ENCODE data around the gene ABCC6.

Gene ABCC6

DNA sequence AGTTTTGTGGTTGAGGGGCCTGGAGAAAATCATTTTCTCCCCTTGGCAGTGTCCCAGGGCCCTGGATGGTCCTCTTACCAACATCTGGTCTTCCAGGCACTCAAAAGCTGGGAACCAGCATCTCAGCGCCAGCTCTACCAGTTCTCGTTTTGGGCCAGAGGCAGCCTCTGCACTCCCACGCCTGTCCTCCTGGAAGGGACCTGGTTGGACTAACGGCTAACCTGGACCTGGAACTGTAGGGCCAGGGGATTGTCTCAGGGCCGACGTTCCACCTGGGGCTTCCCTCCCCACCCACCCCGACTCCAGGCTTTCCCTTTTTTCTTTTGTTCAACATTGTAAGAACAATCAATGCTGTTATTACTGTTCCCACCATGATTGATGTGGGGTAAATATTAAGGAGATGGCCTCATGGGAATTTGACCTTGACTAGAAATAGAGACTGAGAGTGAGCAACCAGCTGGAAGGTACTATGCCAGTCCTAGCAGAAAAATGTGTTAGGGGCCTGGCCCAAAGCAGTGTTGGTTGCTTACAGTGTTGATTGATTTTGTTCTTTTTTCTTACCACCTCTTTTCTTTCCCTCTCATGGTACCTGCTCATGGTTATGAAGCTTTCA, 81.4 kb downstream of the ABCC6 start:
- DNase-seq (ENCODE audit: low read depth) = no peak

DNA sequence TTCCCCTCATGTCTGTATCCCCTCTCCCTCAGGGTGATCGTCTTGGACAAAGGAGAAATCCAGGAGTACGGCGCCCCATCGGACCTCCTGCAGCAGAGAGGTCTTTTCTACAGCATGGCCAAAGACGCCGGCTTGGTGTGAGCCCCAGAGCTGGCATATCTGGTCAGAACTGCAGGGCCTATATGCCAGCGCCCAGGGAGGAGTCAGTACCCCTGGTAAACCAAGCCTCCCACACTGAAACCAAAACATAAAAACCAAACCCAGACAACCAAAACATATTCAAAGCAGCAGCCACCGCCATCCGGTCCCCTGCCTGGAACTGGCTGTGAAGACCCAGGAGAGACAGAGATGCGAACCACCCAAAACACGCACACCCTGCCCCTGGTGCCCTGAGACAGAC, 82.2 kb downstream of the ABCC6 start:
- no peak for DNase-seq (ENCODE audit: low read depth)

DNA sequence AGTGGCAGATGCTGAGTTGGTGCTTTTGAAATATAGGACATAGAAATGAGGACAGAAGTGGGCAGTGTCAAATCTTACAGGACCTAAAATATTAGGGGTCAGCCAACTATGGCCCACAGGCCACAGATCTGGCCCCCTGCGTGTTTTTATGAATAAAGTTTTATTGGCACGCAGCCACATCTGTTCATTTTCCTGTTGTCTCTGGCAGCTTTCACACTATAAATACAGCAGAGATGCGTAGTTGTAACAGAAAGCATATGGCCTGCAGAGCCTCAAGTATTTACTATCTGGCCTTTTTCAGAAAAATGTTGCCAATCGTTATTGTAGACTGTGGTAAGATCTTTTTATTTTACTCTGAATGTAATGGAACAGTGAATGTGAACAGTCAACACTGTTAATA, 82.8 kb downstream of the ABCC6 start:
- DNase-seq (ENCODE audit: low read depth) = no peak

DNA sequence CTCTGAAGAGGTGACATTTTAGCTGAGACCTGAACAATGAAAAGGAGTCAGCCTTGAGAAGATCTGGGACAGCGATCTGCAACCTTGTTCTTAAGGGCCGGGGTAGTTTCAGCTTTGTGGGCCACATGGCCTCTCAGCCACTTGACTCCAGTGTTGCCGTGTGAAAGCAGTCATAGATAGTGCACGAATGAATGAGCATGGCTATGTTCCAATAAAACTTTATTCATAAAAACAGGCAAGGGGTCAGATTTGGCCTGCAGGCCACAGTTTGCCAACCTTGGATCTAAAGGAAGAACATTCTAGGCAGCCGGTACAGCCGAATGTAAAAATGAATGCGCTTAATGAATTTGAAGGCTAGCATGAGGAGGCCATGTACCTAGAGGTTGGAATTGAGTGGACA, 83.5 kb downstream of the ABCC6 start:
- DNase-seq (ENCODE audit: low read depth) = no peak

DNA sequence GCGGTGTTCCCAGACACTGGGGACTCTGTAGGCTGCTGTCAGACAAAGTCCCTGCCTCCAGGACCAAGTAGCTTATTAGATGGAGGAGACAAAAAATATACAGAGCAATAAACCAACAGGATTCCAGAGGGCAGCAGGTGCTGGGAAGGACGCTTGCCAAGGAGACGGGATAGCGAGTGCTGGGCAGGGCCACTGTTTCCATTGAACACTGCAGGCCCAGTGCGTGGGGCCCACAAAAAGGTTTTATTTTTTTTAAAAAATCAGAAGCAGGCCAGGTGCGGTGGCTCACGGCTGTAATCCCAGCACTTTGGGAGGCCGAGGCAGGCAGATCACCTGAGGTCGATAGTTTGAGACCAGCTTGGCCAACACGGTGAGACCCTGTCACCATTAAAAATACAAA, 84.2 kb downstream of the ABCC6 start:
- DNase-seq (ENCODE audit: low read depth) = no peak

DNA sequence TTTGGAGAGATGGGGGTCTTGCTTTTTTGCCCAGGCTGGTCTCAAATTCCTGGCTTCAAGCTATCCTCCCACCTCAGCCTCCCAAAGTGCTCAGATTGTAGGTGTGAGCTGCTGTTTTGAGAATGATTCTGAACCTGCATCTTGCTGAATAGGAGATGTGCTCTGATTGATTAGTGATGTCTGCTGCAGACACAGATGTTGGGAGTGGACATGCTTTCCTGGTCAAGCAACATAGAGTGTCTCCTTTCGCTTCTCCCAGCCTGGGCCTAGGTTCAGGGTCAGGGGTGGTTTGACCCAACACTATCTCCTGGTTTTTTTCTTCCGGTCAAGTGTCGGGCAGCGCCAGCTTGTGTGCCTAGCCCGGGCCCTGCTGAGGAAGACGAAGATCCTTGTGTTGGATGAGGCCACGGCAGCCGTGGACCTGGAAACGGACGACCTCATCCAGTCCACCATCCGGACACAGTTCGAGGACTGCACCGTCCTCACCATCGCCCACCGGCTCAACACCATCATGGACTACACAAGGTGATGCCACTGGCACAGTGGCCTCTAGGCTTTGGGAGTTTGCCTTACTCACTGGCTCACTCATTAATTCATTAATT, 85.2 kb downstream of the ABCC6 start:
- no peak for DNase-seq (ENCODE audit: low read depth)

DNA sequence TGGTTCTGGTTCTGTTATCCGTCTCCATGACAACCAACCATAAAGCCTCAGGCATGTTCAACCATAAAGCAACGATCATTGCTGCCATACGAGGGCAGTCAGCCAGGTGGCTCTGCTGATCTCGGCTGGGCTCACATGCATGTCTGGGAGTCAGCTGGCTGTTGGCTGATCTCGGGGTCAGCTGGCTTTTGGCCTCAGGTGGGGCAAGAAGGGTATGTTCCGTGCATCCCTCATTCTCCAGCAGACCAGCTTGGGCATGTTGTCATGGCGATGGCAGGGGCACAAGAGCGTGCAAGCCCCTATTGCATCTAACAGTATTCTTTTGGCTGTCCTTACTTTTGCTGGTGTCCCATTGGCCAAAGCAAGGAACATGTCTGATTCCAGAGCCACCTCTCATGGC, 86.2 kb downstream of the ABCC6 start:
- DNase-seq (ENCODE audit: low read depth) = no peak

DNA sequence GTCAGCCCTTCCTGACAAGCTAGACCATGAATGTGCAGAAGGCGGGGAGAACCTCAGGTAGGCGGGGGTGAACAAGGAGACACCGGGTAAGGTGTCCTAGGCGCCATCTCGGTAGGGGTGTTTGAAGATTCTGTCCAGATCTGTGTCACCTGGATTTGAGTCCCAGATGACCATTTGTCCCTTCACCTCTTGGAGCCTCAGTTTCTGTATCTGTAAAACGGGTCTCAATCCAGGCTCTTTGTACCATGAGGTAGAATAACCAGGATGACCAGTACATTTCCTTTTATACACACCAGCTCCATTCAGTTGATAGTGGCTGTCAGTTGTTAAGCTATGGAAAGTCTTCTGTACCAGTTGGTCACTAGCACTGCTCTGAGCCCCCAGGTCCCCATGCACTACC, 86.7 kb downstream of the ABCC6 start:
- no peak for DNase-seq (ENCODE audit: low read depth)

DNA sequence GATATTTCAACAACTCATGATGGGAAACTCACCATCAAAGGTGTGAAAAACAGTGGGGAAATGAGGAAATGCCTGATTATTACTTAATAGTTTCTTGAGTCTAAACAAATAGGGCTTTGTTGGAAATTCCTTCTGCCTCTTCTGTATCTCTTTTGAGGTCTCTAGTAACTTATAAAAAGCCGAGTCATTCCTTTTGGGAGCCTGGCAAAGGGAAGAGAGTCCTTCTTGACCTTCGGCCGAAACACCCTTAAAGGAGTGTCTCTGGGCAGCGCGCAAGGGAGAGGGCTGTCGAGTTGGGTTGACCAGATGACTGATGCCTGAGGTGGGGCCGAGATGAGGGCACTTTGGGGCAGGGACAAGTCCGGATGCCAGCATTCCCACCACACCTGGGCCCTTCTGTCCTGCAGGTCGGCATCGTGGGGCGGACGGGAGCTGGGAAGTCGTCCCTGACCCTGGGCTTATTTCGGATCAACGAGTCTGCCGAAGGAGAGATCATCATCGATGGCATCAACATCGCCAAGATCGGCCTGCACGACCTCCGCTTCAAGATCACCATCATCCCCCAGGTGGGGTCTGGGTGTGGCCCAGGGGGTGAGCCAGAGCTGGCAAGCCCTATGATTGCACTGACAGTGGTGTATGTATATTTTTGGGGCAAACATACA, 89.2 kb downstream of the ABCC6 start:
- DNase-seq (ENCODE audit: low read depth) = no peak

DNA sequence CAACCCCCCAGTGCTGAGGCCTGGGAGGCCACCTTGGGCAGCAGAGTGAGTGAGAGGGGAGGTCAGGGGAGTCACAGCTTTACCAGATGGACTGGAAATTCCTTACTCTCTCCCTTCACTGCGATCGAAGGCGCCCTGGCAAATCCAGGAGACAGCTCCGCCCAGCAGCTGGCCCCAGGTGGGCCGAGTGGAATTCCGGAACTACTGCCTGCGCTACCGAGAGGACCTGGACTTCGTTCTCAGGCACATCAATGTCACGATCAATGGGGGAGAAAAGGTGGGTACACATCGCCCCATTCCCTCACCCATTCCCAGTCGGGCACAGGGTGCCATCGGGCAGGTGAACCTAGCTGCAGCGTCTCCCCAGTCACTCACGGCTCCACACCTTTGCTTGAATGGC, 91.6 kb downstream of the ABCC6 start:
- DNase-seq (ENCODE audit: low read depth) = no peak

DNA sequence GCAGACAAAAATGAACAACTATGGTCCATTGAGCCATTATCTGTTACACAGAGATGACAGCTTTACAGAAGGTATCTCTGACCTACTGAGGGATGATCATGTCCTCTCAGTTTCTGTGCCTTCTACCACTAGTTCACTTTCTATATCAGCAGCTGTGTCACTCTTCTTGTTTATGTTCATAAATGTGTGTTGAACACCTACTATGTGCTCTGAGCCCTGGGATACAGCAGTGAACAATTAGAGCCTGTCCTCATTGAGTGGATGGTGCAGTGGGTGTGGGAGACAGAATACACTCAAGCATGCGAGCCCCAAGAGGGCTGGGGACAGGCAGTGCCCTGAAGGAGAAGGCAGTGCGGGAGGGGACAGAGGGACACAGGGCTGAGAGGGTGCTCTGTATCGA, 92.1 kb downstream of the ABCC6 start:
- DNase-seq (ENCODE audit: low read depth) = no peak

DNA sequence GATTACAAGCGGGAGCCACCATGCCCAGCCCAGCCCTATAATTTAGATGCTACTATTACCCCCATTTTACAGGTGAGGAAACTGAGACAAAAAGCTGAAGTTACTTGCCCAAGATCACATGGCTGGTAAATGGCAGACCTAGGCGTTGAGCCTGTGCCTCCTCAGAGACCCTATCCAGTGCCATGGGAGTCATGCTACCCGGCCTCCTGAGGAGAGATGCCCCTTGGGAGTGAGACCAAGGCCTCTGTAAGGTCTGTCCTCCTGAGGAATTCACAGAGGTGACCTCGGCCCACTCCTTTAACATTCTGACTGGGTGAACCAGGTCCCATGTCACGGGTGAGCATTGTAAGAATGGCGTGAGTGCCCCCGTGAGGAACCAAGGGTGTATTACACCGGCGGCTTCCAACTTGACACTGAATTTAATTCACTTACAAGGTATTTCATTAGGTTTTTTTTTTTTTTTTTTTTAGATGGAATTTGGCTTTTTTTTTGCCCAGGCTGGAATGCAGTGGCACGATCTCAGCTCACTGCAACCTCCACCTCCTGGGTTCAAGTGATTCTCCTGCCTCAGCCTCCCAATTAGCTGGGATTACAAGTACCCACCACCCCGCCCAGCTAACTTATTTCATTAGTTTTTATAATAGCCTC, 95.7 kb downstream of the ABCC6 start:
- peak; percentile 49 for DNase-seq (ENCODE audit: low read depth)

DNA sequence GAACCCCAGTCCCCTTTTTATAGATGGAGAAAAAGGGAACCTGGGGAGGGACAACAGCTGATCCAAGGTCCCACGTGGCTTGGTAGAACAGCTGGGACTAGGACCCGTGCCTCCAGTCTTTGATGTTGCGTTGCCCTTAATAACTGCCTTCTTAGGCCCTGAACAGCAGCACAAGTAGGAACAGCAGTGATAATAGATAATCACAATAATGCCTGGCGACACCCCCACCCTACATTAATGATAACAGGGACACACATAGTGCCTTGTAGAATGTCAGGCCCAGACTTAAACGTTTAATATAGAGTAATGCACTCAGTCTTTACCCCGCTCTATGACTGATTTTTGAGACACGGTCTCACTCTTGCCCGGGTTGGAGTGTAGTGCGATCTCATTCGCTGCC, 96.4 kb downstream of the ABCC6 start:
- DNase-seq (ENCODE audit: low read depth) = no peak

DNA sequence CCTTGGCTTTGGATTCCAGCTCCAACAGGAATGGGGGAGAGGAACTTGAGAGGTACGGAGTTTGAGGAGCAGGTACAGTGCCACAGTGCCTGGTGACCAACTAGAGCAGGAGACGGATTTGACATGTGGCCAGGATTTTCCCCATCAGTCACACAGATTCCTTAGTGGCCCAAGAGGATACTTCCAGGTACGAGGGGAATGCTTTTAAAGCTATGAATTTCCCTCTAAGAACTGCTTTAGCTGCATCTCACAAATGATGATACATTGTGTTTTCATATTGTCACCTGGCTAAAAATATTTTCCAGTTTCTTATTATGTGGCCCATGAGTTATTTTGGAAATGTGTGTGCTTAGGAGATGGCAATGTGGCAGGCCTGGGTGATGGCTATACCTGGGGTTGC, 98.3 kb downstream of the ABCC6 start:
- no peak for DNase-seq (ENCODE audit: low read depth)

DNA sequence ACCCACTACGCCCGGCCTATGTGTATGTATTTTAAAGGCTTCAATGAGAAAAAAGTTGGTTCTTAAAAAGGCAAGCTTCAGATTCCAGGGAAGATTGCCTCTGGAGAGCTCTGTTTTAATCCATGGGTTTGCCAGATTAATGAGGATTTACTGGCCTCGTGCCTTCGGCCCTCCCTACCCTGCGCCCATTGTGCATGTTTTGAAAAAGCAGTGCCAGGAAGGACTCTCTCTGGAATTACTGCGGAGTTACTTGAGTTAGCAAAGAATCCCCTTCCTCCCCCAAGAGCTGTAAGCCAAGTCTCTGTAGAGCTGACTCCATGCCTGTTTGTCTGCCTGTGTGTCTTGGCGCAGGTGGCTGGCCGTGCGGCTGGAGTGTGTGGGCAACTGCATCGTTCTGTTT, 98.9 kb downstream of the ABCC6 start:
- DNase-seq (ENCODE audit: low read depth) = no peak

DNA sequence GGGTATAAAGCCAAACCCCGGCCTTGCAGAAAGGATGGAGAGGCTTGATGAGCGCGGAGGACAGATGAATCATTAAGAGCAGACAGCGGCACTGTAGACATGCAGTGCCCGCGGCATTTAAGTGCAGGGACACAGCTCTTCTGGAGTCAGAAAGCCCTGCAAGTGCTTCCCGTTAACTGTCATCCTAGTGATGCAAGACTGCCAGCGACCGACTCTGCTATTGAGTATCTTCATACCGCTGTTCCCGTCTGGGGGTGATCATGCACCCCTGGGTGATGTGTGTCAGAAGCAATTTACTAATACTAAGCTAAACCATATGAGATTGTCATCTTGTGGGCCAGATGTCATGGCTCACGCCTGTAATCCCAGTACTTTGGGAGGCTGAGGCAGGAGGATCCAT, 101.0 kb downstream of the ABCC6 start:
- DNase-seq (ENCODE audit: low read depth) = no peak

DNA sequence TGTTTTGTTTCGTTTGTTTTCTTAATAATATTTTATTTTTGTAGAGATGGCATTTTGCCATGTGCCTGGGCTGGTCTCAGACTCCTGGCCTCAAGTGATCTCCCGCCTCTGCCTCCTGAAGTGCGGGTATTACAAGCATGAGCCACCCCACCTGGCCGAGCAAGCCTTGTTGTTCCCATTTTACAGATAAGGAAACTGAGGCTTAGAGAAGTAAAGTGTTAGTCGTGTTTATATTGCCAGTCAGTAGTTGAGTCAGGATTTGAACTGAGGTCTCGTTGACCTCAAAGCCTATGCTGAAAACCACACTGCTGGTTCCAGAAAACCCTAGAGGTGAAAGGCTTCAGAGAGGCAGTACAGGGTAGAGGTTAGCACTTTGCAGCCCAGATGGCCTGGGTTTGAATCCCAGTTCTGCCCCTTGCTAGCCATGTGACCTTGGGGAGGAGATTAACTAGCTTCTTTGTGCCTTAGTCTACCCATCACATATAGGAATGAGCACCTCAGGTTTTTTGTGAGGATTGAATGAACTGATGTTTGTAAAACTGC, 102.0 kb downstream of the ABCC6 start:
- DNase-seq (ENCODE audit: low read depth) = no peak

DNA sequence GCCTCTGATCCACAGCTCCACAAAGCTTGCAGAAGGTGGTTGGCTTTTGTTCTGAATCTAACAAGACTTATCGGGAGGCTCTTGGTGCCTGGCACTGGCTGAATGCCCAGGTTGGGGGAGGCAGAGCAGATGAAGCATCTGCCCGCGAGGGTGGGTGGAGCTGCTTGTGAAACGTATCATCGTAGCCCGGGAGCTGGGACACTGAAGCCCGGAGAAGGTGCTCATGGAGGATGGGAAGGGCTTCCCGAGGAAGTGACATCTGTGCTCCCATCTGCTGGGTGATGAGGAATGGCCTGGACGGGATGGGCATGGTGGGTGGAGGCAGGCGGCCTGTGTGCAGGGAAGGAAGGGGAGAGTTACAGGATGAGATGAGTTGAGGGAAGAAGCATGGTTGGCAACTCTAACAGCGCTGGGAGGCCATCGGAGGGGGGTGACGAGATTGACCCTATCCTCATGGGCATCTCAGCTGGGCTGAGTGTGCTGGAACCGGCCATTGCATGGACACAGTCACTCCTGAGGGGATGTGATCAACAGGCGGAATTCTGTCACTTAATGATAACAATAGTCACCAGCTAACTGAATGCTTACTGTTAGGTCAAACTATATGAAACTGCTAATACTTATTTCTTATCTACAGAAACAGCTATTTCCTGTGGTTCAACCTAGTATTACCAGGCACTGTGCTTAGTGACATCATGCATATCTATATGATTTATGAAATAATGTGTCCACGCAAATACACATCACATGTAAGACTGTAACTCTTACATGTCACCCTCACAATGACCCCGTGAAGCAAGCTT, 102.7 kb downstream of the ABCC6 start:
- DNase-seq (ENCODE audit: low read depth) = no peak

DNA sequence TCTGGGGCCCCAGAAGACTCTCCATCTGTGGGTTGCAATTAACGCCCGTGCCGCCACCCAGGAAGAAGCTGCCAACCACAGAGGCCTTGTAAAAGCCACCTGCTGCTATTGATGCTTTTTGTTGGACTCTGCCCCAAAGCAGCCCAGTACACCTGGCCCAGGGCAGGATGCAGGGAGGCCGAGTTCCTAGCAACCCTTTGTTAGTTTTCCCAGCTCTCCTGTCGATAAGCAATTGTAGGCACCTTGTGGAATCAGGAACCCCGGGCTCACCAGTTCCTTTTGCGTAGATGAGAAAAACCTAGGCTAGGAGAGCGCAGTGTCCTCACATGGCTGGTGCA, 103.3 kb downstream of the ABCC6 start:
- DNase-seq (ENCODE audit: low read depth) = no peak

DNA sequence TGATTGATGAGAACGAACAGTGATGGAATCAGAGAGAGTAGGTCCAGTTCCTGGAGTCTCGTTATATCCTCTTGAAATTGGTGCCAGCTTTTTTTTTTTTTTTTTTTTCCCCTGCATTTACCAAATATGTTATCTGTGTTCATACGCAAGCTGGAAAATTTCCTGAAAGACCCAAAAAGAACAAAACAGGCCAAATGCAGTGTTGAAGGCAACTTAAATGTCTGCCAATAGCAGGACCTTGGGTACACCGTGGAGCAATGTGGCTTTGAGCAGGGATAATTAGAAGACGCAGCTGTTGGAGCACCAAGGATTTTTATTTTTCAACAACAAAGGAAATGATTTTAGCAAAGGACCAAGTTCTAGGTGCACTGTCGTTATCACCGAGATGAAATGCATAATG, 105.0 kb downstream of the ABCC6 start:
- DNase-seq (ENCODE audit: low read depth) = no peak

DNA sequence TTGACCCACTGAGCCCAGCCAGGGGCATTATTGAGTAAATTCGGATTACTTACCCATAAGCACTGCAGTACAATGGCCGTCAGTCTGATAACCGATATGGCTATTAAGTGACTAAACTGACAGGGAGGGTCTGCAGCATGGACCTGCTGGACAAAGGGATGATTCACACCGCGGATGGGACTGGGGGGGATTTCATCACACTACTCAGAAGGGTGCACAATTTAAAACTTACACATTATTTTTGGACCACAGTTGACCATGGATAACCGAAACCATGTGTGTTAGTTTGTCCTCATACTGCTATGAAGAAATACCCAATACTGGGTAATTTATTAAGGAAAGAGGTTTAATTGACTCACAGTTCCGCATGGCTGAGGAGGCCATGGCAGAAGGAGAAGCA, 106.5 kb downstream of the ABCC6 start:
- DNase-seq (ENCODE audit: low read depth) = no peak

DNA sequence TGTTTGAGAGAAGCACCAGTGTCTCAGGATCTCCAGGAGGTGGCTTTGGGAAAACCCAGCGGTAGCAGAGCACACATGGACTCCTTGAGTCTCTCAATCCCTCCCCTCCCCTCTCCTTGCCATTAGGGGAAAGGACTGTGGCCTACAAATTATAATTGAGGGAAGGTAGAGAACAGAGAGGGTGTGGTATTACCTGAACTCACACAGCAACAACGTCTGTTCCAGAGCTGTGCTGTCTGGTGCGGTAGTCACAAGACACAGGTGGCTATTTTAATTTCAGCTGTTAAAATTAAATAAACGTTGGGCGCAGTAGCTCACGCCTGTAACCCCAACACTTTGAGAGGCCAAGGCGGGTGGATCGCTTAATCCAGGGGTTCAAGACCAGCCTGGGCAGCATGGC, 110.2 kb downstream of the ABCC6 start:
- no peak for DNase-seq (ENCODE audit: low read depth)
